NT2/D1 (cell line): Measurements from ENCODE around the gene CAPZB.

Experiments used
- DNase-seq: peaks from one replicate; pipeline ENCODE4 v3.0.0-alpha.2; 2011; ENCODE audit warnings: low read depth, low spot score
- H3K27me3 ChIP-seq: 2 replicates; pipeline ENCODE4 v1.6.0; 2011; ENCODE audit warnings: mild to moderate bottlenecking; ENCODE audit not compliant: insufficient read length, insufficient read depth
- H3K36me3 ChIP-seq: 2 replicates; pipeline ENCODE4 v1.6.1; 2011; ENCODE audit warnings: mild to moderate bottlenecking, low read length, mixed read lengths; ENCODE audit not compliant: insufficient read depth, insufficient read length
- H3K4me1 ChIP-seq: 2 replicates; pipeline ENCODE4 v1.5.1; 2011; ENCODE audit not compliant: insufficient read depth, insufficient read length
- H3K4me3 ChIP-seq: 2 replicates; pipeline ENCODE4 v1.5.1; 2011; ENCODE audit warnings: low read depth; ENCODE audit not compliant: insufficient read length
- H3K9ac ChIP-seq: 2 replicates; pipeline ENCODE4 v1.6.0; 2011; ENCODE audit warnings: low read depth; ENCODE audit not compliant: insufficient read length
- H3K9me3 ChIP-seq: 2 replicates; pipeline ENCODE4 v1.5.1; 2011; ENCODE audit warnings: mild to moderate bottlenecking, low read length; ENCODE audit not compliant: insufficient read depth
- SUZ12 ChIP-seq: IDR thresholded peaks from 2 replicates; pipeline ENCODE4 v1.6.1; 2011; ENCODE audit not compliant: insufficient read length, insufficient read depth; ENCODE audit errors: extremely low read depth
- YY1 ChIP-seq: IDR thresholded peaks from 2 replicates; pipeline ENCODE4 v1.6.1; 2011; ENCODE audit not compliant: insufficient read length, insufficient read depth
- ZNF274 ChIP-seq: IDR thresholded peaks from 2 replicates; pipeline ENCODE4 v1.6.1; 2011; ENCODE audit warnings: mild to moderate bottlenecking, low read depth, low read length

The CAPZB gene

GRCh38 chr1:19483691-19484090, 1.6 kb downstream of the CAPZB start:
- Histone ChIP-seq H3K36me3 (peaks cover 41% of the 10 kb centered on the region), H3K27me3 (no peaks in the 10 kb centered on the region), H3K9me3 (no peaks in the 10 kb centered on the region), H3K4me3 (peak overlapping the region; percentile 90), H3K9ac (peak overlapping the region; percentile 93), H3K4me1 (peaks cover 30% of the 10 kb centered on the region)
- no peak for DNase-seq
- TF ChIP-seq ZNF274 (no peak), YY1 (no peak), SUZ12 (no peak)

DNA sequence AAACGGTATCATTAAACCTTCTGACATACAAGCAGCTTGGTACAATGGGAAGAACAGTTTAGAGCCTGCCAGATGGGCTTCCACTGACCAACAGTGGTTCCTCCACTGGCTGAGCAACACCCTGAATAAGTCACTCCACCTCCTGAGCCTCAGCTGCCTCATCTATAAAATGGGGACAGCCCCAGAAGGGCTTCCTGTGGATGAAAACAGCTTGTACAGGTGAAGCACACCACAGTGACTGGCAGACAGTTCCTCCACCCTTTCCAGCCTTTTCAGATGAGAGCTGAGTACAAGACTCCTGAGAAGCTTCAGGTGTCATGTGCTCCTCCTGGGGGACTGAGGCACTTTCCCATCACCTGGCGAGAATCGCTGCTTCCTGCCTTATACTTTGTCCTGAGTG, 2.1 kb downstream of the CAPZB start:
- H3K36me3 ChIP-seq: peaks cover 45% of the 10 kb centered on the region
- H3K9ac ChIP-seq: peak overlapping the region; percentile 93
- TF ChIP-seq ZNF274 (no peak), YY1 (no peak), SUZ12 (no peak)
- no peaks in the 10 kb centered on the region for H3K9me3 ChIP-seq
- H3K4me3 ChIP-seq: peak overlapping the region; percentile 90
- no peak for DNase-seq
- peaks cover 30% of the 10 kb centered on the region for H3K4me1 ChIP-seq
- no peaks in the 10 kb centered on the region for H3K27me3 ChIP-seq

- Histone ChIP-seq H3K9ac (no peak overlapping the region), H3K4me3 (no peak overlapping the region), H3K9me3 (no peaks in the 10 kb centered on the region), H3K27me3 (no peaks in the 10 kb centered on the region), H3K36me3 (peaks cover 59% of the 10 kb centered on the region), H3K4me1 (peaks cover 26% of the 10 kb centered on the region)
- no peak for DNase-seq
- TF ChIP-seq ZNF274: no peak
- no peak for TF ChIP-seq SUZ12
- TF ChIP-seq YY1: no peak
These were observed 3.4 kb downstream of the CAPZB start for GRCh38 chr1:19481826-19482398.

DNA sequence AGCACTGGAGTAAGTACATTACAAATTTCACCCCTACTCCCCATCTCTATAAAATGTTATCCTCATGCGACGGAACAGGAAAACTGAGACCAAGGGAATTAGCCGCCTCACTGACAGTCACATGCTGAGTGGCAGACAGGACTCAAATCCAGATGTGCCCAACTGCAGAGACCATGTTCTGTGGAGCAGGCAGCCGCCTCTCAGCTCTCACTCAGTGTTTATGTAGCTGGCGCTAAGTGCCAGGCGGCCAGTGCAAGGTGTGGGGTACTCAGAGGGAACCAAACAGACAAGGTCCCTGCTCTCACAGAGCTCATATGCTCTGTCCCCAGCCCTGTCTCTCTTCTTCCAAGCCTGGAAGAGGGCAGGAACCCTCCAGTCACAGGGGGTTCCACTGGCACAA, 5.1 kb downstream of the CAPZB start:
- Histone ChIP-seq H3K4me1 (peaks cover 24% of the 10 kb centered on the region), H3K27me3 (no peaks in the 10 kb centered on the region), H3K9me3 (no peaks in the 10 kb centered on the region), H3K9ac (peak overlapping the region; percentile 57), H3K36me3 (peaks cover 70% of the 10 kb centered on the region), H3K4me3 (no peak overlapping the region)
- no peak for TF ChIP-seq ZNF274
- no peak for TF ChIP-seq YY1
- no peak for TF ChIP-seq SUZ12
- DNase-seq: no peak

DNA sequence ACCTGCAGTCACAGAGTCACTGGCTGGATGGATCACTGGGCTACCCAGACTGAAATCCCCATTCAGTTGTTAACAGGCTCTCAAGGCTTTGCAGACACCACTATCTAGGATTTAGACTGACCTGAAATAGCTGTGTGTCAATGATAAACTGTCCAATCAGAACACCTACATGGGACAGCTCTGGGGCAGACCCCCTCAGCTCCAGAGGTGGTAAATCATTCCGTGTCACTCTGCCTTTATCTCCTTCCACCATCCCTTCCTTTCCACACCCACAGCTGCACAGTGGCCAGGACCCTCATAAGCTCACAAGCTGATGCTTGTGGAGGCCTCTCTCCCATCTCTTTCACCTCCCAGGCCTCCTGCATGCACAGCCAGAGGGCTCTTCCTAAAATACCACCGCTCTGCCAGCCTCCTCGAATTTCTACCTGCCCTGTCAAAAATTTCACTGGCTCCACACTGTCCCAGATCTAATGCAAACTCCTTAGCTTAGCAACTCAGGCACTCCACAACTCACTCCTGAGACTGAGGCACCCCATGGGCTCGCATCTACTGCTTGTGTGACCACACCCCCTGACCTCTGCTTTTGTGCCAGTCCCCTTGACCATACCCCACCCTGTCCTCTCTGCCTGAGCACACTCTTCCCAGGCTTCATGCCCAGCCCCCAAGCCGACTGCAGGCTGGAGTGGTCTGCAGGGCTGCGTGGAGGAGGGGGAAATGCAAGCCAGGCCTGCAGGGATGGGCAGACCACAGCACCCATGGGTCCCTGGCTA, 5.8 kb downstream of the CAPZB start:
- no peaks in the 10 kb centered on the region for H3K27me3 ChIP-seq
- H3K4me1 ChIP-seq: peaks cover 24% of the 10 kb centered on the region
- no peak overlapping the region for H3K4me3 ChIP-seq
- no peak for TF ChIP-seq SUZ12
- H3K9me3 ChIP-seq: no peaks in the 10 kb centered on the region
- peaks cover 73% of the 10 kb centered on the region for H3K36me3 ChIP-seq
- DNase-seq: no peak
- H3K9ac ChIP-seq: peak overlapping the region; percentile 57

- DNase-seq: no peak
- no peak overlapping the region for H3K4me3 ChIP-seq
- H3K4me1 ChIP-seq: peaks cover 18% of the 10 kb centered on the region
- no peak overlapping the region for H3K9ac ChIP-seq
- no peak for TF ChIP-seq YY1
- no peak for TF ChIP-seq ZNF274
- no peak for TF ChIP-seq SUZ12
- no peaks in the 10 kb centered on the region for H3K9me3 ChIP-seq
- peaks cover 72% of the 10 kb centered on the region for H3K36me3 ChIP-seq
- no peaks in the 10 kb centered on the region for H3K27me3 ChIP-seq
These were observed 7.0 kb downstream of the CAPZB start for GRCh38 chr1:19478322-19478721.
